Fibroblast of the conjunctiva (primary cell): Measurements from ENCODE around the gene ARID2.

Experiments used
- DNase-seq: peaks from one replicate; pipeline ENCODE4 v3.0.0-alpha.2; 2010; ENCODE audit warnings: low read depth

The ARID2 gene

DNA sequence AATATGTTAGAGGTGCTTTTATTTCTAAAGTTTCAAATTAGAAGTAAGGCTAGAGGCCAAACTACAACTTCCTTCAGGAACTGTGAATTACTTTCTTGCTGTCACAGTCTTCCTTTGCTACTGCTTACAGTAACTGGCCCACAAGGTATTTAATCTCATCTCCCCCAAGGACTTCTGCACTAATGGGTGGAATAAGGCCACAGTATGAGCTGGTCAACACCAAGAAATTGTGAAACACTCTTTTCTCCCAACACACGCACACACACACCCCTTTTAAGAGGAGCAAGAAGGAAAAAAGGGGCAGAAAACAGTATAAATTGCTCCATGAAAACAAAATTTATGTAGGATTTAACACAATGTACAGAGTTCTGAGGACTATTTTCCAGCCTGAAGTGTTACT is 215.3 kb downstream of the ARID2 start:
- DNase-seq: no peak

- no peak for DNase-seq
Measured at GRCh38 chr12:45946435-45946834, 216.9 kb downstream of the ARID2 start.

GRCh38 chr12:45948546-45948945 is 219.0 kb downstream of the ARID2 start:
- DNase-seq: no peak
